Adrenal gland (tissue), 12 donors: Measurements from ENCODE around the gene BAG5. TPM values are rescaled to one million over a fixed set of nuclear protein-coding genes. Genes with fewer than 3 reads are reported as not detected.

Experiments
- DNase-seq, 7 donors: peaks; one replicate each; pipeline ENCODE4 v3.0.0-alpha.2; 2019 to 2020
- H3K27ac ChIP-seq, 5 donors: fragments of 200-600 bp; sonication (generic) in 4 of 5; 1 replicate in 3 of 5; 2 replicates in 2 of 5; pipeline versions ENCODE4 v1.5.1 to v1.8.0; 2016 to 2020; ENCODE audit warnings: mild to moderate bottlenecking in 1 of 5
- H3K27me3 ChIP-seq: fragments of 200-600 bp; 2 replicates; pipeline ENCODE4 v1.8.0; 2021
- H3K36me3 ChIP-seq, 2 donors: fragments of 200-600 bp; replicated peaks in 1 of 2; 1 replicate in 1 of 2; 2 replicates in 1 of 2; pipeline versions ENCODE4 v1.5.1 to v1.8.0; 2018 to 2022
- H3K4me1 ChIP-seq, 2 donors: fragments of 200-600 bp; replicated peaks in 1 of 2; 1 replicate in 1 of 2; 2 replicates in 1 of 2; pipeline versions ENCODE4 v1.5.1 to v1.8.0; 2018 to 2021
- H3K4me3 ChIP-seq, 4 donors: fragments of 200-600 bp; sonication (generic) in 3 of 4; one replicate each; pipeline ENCODE4 v1.5.1; 2016 to 2018
- H3K9me3 ChIP-seq, 3 donors: fragments of 200-600 bp; sonication (generic) in 1 of 3; replicated peaks in 1 of 3; 1 replicate in 2 of 3; 2 replicates in 1 of 3; pipeline versions ENCODE4 v1.5.1 to v1.8.0; 2016 to 2021
- POLR2A ChIP-seq, 2 donors: fragments of 450-650 bp; IDR thresholded peaks; one replicate each; pipeline ENCODE4 v1.6.1; 2017; ENCODE audit warnings: antibody characterized with exemption in 2 of 2, mild to moderate bottlenecking in 2 of 2, moderate library complexity in 1 of 2
- WGBS, 4 donors: extraction: QIAGEN DNeasy Blood & Tissue Kit in 2 of 4; methylation state at CpG; one replicate each; pipeline versions ENCODE4 v1.1.5 to v1.1.7; 2013 to 2017; 5-methylcytosine and 5-hydroxymethylcytosine counted together
- intact Hi-C, 2 donors: fragments of 100-400 bp; cut with DNase I; formaldehyde crosslinking; loops; one replicate each; pipeline versions ENCODE4 v1.14.1 to v1.15.0; 2022 to 2023
- polyA plus RNA-seq, 3 donors: library from polyadenylated mRNA; stranded (reverse); fragments of 200-250 nt in 2 of 3; fragments of 350-450 nt in 1 of 3; fragmentation: Illumina TruSeq in 1 of 3; extraction: RNeasy Lipid Tissue Mini Kit (QIAGEN cat#74804) in 1 of 3; gene quantifications; one replicate each; pipeline ENCODE4 v1.2.3, GENCODE V29; 2013 to 2014
- total RNA-seq, 9 donors: library from RNA; depleted of rRNA in 4 of 9; stranded (reverse); fragments of >200 nt in 4 of 9; fragments of 120-200 nt in 1 of 9; fragmentation: NEBNext Ultra II Directional in 1 of 9; extraction: Animal tissue kit (Norgen Biotek cat#: 25700) in 1 of 9; gene quantifications; one replicate each; pipeline versions ENCODE4 v1.1.0 to v1.2.4, GENCODE V29; 2013 to 2023
- TF ChIP-seq, protein P1 (sequence below), 6 experiments: fragments of 450-650 bp in 4 of 6; fragments of 200-600 bp in 2 of 6; sonication (generic) in 1 of 6; IDR thresholded peaks; 1 replicate in 5 of 6; 2 replicates in 1 of 6; pipeline versions ENCODE4 v1.5.1 to v1.8.0; 2016 to 2021; ENCODE audit warnings: antibody characterized with exemption in 6 of 6, mild to moderate bottlenecking in 2 of 6, moderate library complexity in 1 of 6
- donor health status: healthy with polysubstance abuse.
- donor health status: Bipolar disorder and iron deficiency.
- donor health status: DM: yes; HTN: yes; CAD: no.
- donor health status: DM: no; HTN: no; CAD: no.
- donor health status: DM: no; HTN: no; CAD: no.
- donor health status: DM: yes; HTN: yes; CAD: no.

The BAG5 gene
- total and polyA plus RNA-seq, 12 donors = 5.2 to 33.5 (median 24.7) TPM

DNA sequence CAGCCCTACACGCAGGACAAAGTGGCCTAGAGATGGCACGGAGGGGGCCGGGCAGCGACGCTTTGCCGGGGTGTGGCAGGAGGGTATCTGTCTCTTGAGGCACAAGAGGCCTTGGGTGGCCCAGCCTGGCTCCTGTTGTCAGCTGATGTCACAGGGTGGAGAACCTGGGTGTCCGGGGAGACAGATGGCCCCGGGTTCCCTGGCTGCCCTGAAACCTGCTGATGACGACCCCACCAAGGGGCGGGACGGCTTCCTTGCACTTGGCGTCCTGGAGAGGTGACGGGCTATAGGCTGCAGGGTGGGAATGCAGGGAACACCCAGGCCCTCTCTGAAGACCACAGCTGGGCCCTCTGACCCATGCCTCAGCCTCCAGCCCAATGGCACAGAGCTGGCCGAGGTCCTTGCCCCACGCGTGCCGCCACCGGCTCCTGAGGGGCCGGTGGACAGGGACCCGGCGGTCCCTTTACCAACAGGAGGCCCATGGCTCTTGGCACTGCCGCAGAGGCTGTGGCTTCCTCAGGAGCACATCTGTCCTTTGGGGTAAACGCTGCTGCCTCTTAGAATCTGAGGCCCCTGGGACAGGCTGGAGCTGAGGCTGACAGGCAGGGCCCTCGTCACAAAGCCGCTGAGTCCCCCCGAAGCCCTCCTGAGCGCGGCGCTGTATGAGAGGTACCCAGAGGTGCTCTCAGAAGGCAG lies 17.1 kb downstream of the BAG5 start:
- H3K9me3 ChIP-seq = no peaks in the 10 kb centered on the region
- H3K27ac ChIP-seq = no peak overlapping the region
- H3K4me1 ChIP-seq = peaks cover 18 to 37% of the 10 kb centered on the region in 2 donors
- no peaks in the 10 kb centered on the region for H3K36me3 ChIP-seq
- TF ChIP-seq, protein P1, sequence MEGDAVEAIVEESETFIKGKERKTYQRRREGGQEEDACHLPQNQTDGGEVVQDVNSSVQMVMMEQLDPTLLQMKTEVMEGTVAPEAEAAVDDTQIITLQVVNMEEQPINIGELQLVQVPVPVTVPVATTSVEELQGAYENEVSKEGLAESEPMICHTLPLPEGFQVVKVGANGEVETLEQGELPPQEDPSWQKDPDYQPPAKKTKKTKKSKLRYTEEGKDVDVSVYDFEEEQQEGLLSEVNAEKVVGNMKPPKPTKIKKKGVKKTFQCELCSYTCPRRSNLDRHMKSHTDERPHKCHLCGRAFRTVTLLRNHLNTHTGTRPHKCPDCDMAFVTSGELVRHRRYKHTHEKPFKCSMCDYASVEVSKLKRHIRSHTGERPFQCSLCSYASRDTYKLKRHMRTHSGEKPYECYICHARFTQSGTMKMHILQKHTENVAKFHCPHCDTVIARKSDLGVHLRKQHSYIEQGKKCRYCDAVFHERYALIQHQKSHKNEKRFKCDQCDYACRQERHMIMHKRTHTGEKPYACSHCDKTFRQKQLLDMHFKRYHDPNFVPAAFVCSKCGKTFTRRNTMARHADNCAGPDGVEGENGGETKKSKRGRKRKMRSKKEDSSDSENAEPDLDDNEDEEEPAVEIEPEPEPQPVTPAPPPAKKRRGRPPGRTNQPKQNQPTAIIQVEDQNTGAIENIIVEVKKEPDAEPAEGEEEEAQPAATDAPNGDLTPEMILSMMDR (IDR thresholded peaks at IDR 0.05) = no peak
- DNase-seq = peak in 2 of 7 donors; percentile 7 to 18
- intact Hi-C loops = loop anchor here in 1 of 2 donors (5.0 kb wide), 1 partner anchor 43 kb away; no protein-coding TSS in a partner anchor
- no peak overlapping the region for H3K4me3 ChIP-seq
- 86 to 100% (median 88%) methylated on average over 3 to 29 of the region's 29 CpGs for WGBS, 4 donors
- H3K27me3 ChIP-seq = no peaks in the 10 kb centered on the region

DNA sequence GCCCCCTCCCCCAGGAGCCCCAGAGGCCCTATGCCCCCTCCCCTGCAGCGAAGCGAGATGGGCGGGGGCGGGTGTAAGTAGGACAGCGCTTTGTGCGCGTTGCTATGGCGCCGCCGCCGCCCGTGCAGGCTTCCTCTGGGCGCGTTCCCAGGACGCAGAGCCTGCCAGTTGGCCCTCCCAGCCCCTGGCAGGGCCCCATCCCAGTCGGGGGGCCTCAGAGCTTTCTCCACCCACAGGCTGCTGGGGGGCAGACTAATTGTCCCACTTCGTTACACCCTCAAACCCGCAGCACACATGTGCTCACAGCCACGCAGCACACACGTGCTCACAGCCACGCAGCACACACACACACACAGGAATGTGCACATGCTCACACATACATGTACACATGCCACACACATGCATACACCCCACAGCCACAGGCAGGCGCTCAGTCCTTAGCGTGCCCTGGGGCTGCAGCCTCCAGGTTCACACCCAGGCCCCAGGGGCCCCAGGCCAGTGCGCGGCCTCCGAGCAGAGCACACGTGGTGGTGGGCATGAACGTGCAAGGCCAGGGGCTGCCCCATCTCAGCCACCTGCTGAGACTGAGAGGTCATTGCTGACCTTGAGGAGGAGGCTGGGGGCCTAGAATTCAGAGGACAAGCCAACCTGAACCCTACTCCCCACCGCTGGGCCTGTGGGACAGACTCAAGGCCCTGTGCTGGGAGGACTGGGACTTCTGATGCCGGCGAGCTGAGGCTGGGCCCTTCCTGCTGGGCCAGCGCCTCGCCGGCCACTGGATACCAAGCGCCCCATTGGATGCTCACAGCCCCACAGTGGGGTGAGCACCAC lies 17.9 kb downstream of the BAG5 start:
- peak in 1 of 7 donors; percentile 26 for DNase-seq
- no peak for TF ChIP-seq POLR2A (IDR thresholded peaks at IDR 0.05)
- TF ChIP-seq, protein P1 (IDR thresholded peaks at IDR 0.05) = no peak
- no peaks in the 10 kb centered on the region for H3K27me3 ChIP-seq
- WGBS, 4 donors = 67 to 81% (median 73%) methylated on average over 23 to 35 of the region's 35 CpGs
- H3K27ac ChIP-seq = no peak overlapping the region
- H3K36me3 ChIP-seq = no peaks in the 10 kb centered on the region
- intact Hi-C loops = loop anchor here in 1 of 2 donors (5.0 kb wide), 1 partner anchor 42 kb away; no protein-coding TSS in a partner anchor
- H3K4me1 ChIP-seq = peaks cover 21 to 35% of the 10 kb centered on the region in 2 donors
- H3K4me3 ChIP-seq = no peak overlapping the region
- no peaks in the 10 kb centered on the region for H3K9me3 ChIP-seq

DNA sequence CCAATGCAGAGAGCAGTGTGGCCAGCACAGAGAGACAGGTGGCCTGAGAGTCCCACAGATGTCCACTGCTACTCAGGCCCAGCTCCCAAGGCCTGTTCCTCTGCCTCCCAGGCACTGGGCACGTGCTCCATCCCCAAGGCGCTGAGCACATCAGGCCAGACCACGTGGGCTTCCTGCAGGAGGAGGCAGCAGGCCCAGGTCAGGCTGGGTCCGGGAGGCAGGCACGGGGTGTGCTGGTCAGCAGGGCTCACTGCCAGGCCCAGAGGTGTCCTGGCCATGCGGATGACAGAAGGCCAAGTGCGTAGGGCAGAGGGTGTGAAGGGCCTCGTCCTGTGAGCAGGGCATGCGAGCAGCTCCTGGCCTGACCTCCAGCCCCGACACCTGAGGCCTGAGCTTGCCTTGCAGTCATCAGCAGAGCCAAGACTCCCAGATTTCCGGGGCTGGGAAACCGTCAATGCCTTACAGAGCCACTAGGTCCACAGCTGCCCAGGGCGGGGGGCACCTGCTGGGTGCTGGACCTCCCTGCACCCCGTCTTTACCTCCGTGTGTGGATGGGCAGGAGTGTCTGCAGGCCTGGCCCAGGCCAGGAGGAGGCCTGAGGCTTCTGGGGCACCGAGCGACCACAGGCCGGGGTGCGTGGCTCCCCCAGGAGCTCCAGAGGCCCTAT lies 18.6 kb downstream of the BAG5 start:
- Histone ChIP-seq H3K4me3 (no peak overlapping the region), H3K4me1 (peaks cover 27 to 41% of the 10 kb centered on the region in 2 donors), H3K27me3 (no peaks in the 10 kb centered on the region), H3K27ac (peak overlapping the region in 1 of 5 donors; percentile 10), H3K36me3 (no peaks in the 10 kb centered on the region), H3K9me3 (no peaks in the 10 kb centered on the region)
- intact Hi-C loops = no loop called here
- no peak for DNase-seq
- TF ChIP-seq, protein P1 (IDR thresholded peaks at IDR 0.05) = no peak
- no peak for TF ChIP-seq POLR2A (IDR thresholded peaks at IDR 0.05)
- WGBS, 4 donors = 60 to 84% (median 75%) methylated on average over 11 to 19 of the region's 19 CpGs; no CpG with 5 or more reads in 1 of the 4 donors

DNA sequence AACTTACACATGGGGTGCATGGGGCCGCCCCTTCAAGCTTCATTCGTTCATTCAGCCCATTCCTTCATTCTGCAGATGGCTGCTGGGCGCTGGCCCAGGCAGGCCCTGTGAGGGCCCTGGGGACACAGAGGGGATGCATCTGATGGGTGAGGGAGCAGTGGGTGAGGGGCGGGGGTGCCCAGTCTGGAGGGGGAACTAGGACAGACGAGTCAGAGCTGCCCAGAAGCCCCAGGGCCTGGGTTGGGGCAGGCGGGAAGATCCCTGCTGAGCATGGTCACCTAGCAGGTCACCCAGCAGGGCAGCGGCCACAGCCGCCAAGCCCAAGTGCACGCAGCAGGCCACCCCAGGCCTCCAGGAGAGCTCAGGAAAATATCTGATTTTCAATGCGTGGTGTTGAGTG lies 19.3 kb downstream of the BAG5 start:
- no peaks in the 10 kb centered on the region for H3K27me3 ChIP-seq
- 79 to 81% (median 81%) methylated on average over 10 of the region's 10 CpGs; no CpG with 5 or more reads in 1 of the 4 donors for WGBS, 4 donors
- H3K27ac ChIP-seq = no peak overlapping the region
- intact Hi-C loops = no loop called here
- H3K4me3 ChIP-seq = no peak overlapping the region
- H3K36me3 ChIP-seq = no peaks in the 10 kb centered on the region
- peaks cover 34 to 47% of the 10 kb centered on the region in 2 donors for H3K4me1 ChIP-seq
- TF ChIP-seq, protein P1 (IDR thresholded peaks at IDR 0.05) = no peak
- no peak for TF ChIP-seq POLR2A (IDR thresholded peaks at IDR 0.05)
- H3K9me3 ChIP-seq = no peaks in the 10 kb centered on the region
- DNase-seq = no peak
